Measurements from ENCODE around the gene THBD. TPM values are rescaled to one million over a fixed set of nuclear protein-coding genes. Genes with fewer than 3 reads are reported as not detected.

Gene THBD
- total RNA-seq, 2 donors from 2014 or later: 37.0 to 96.7 TPM

- Histone ChIP-seq H3K9me3 (no peaks in the 10 kb centered on the region), H3K4me1 (no peaks in the 10 kb centered on the region), H3K36me3 (no peaks in the 10 kb centered on the region), H3K4me3 (no peak overlapping the region), H3K27ac (no peak overlapping the region), H3K27me3 (no peaks in the 10 kb centered on the region)
- TF ChIP-seq CTCF (IDR thresholded peaks at IDR 0.05): no peak
- peak; percentile 26 for DNase-seq (ENCODE audit: low spot score)
Observed at GRCh38 chr20:23007886-23008655, 41.4 kb downstream of the THBD start.

- no peak for DNase-seq (ENCODE audit: low spot score)
- H3K4me1 ChIP-seq: no peaks in the 10 kb centered on the region
- no peak overlapping the region for H3K4me3 ChIP-seq
- TF ChIP-seq CTCF (IDR thresholded peaks at IDR 0.05): no peak
- no peaks in the 10 kb centered on the region for H3K27me3 ChIP-seq
- no peak overlapping the region for H3K27ac ChIP-seq
- no peaks in the 10 kb centered on the region for H3K9me3 ChIP-seq
- no peaks in the 10 kb centered on the region for H3K36me3 ChIP-seq
Observed at GRCh38 chr20:23007462-23007861, 42.0 kb downstream of the THBD start.

GRCh38 chr20:23005776-23006175 is 43.7 kb downstream of the THBD start:
- TF ChIP-seq CTCF (IDR thresholded peaks at IDR 0.05): no peak
- no peak for DNase-seq (ENCODE audit: low spot score)
- H3K27ac ChIP-seq: no peak overlapping the region
- H3K36me3 ChIP-seq: no peaks in the 10 kb centered on the region
- no peaks in the 10 kb centered on the region for H3K27me3 ChIP-seq
- no peak overlapping the region for H3K4me3 ChIP-seq
- H3K9me3 ChIP-seq: no peaks in the 10 kb centered on the region
- H3K4me1 ChIP-seq: no peaks in the 10 kb centered on the region

GRCh38 chr20:23003881-23004460 is 45.5 kb downstream of the THBD start:
- Histone ChIP-seq H3K27me3 (no peaks in the 10 kb centered on the region), H3K36me3 (no peaks in the 10 kb centered on the region), H3K4me1 (no peaks in the 10 kb centered on the region), H3K27ac (no peak overlapping the region), H3K4me3 (no peak overlapping the region), H3K9me3 (no peaks in the 10 kb centered on the region)
- DNase-seq (ENCODE audit: low spot score): no peak
- no peak for TF ChIP-seq CTCF (IDR thresholded peaks at IDR 0.05)

- Histone ChIP-seq H3K4me3 (no peak overlapping the region), H3K27me3 (no peaks in the 10 kb centered on the region), H3K4me1 (no peaks in the 10 kb centered on the region), H3K27ac (no peak overlapping the region), H3K9me3 (no peaks in the 10 kb centered on the region), H3K36me3 (no peaks in the 10 kb centered on the region)
- no peak for TF ChIP-seq CTCF (IDR thresholded peaks at IDR 0.05)
- DNase-seq (ENCODE audit: low spot score): no peak
Observed at GRCh38 chr20:23003077-23003635, 46.3 kb downstream of the THBD start.

Data from right atrium auricular region (tissue), 2 donors.